Osteoblast (primary cell): ENCODE results near the gene NUDT14. TPM values are rescaled to one million over a fixed set of nuclear protein-coding genes. Genes with fewer than 3 reads are reported as not detected.

Source experiments
- DNase-seq: peaks from one replicate; pipeline ENCODE4 v3.0.0; 2011; ENCODE audit warnings: low spot score, mixed read lengths; ENCODE audit not compliant: insufficient read length; ENCODE audit errors: missing footprints
- H2AFZ ChIP-seq: 2 replicates; pipeline ENCODE4 v1.6.0; 2011; ENCODE audit warnings: mild to moderate bottlenecking, low read length
- H3K27ac ChIP-seq: 2 replicates; pipeline ENCODE4 v1.5.1; 2011; ENCODE audit warnings: mild to moderate bottlenecking, low read depth, low read length, moderate library complexity
- H3K27me3 ChIP-seq: 2 replicates; pipeline ENCODE4 v1.6.0; 2012; ENCODE audit warnings: mild to moderate bottlenecking, control low read depth, inconsistent platforms, low read length, moderate library complexity; ENCODE audit not compliant: insufficient read depth
- H3K36me3 ChIP-seq: 2 replicates; pipeline ENCODE4 v1.5.1; 2011; ENCODE audit warnings: mild to moderate bottlenecking, low read length, control low read depth, moderate library complexity; ENCODE audit not compliant: insufficient read depth
- H3K4me1 ChIP-seq: 2 replicates; pipeline ENCODE4 v1.5.1; 2011; ENCODE audit warnings: mild to moderate bottlenecking, low read length, control low read depth, moderate library complexity; ENCODE audit not compliant: insufficient read depth
- H3K4me2 ChIP-seq: 2 replicates; pipeline ENCODE4 v1.6.0; 2011; ENCODE audit warnings: mild to moderate bottlenecking, low read length; ENCODE audit not compliant: insufficient read depth
- H3K4me3 ChIP-seq: fragments of 200-600 bp; sonication (generic); 3 replicates; pipeline ENCODE4 v1.5.1; 2012; ENCODE audit warnings: mild to moderate bottlenecking, low read length, inconsistent platforms; ENCODE audit not compliant: insufficient read depth
- H3K79me2 ChIP-seq: 2 replicates; pipeline ENCODE4 v1.6.0; 2012; ENCODE audit warnings: mild to moderate bottlenecking, low read length, control low read depth, inconsistent platforms; ENCODE audit not compliant: insufficient read depth
- H3K9me3 ChIP-seq: 2 replicates; pipeline ENCODE4 v1.5.1; 2011; ENCODE audit warnings: low read depth, low read length, control low read depth
- H4K20me1 ChIP-seq: 2 replicates; pipeline ENCODE4 v1.6.0; 2012; ENCODE audit warnings: mild to moderate bottlenecking, low read length, control low read depth; ENCODE audit not compliant: insufficient read depth
- total RNA-seq: library from RNA; depleted of rRNA; stranded (reverse); fragments of >200 nt; gene quantifications from 2 replicates; pipeline ENCODE4 v1.2.3, GENCODE V29; 2012
- TF ChIP-seq, protein P1 (sequence below): IDR thresholded peaks from 2 replicates; pipeline ENCODE4 v1.5.1; 2011; ENCODE audit warnings: mild to moderate bottlenecking, low read depth, low read length, moderate library complexity; ENCODE audit errors: extremely low read depth

Gene NUDT14
- total RNA-seq, 1 donor, result 15.9 TPM

DNA sequence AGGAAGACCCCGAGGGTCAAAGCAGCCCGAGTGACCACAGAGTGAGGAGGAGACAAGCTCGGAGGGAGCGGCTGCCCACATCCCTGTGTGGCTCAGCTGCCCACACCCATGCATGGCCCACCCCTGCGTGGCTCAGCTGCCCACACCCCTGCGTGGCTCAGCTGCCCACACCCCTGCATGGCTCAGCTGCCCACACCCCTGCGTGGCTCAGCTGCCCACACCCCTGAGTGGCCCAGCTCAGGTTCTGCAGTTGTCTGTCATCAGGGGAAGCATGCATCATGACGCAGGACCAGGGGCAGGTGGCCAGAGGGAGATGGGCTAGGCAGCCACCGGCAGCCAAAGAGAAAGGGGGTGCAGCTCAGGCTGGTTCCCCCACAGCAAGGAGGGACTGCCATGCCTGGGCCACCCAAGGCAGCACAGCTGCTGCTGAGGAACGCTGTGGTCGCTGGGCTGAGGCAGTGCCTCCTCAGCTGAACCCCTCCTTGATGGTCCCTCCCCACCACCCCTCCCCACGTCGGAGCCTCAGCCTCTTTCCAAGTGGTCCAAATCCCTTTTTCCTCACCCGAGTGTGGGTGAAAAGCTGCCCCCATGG, 33.3 kb upstream of the NUDT14 start:
- TF ChIP-seq, protein P1, sequence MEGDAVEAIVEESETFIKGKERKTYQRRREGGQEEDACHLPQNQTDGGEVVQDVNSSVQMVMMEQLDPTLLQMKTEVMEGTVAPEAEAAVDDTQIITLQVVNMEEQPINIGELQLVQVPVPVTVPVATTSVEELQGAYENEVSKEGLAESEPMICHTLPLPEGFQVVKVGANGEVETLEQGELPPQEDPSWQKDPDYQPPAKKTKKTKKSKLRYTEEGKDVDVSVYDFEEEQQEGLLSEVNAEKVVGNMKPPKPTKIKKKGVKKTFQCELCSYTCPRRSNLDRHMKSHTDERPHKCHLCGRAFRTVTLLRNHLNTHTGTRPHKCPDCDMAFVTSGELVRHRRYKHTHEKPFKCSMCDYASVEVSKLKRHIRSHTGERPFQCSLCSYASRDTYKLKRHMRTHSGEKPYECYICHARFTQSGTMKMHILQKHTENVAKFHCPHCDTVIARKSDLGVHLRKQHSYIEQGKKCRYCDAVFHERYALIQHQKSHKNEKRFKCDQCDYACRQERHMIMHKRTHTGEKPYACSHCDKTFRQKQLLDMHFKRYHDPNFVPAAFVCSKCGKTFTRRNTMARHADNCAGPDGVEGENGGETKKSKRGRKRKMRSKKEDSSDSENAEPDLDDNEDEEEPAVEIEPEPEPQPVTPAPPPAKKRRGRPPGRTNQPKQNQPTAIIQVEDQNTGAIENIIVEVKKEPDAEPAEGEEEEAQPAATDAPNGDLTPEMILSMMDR, result no peak
- DNase-seq, result no peak
- H3K4me2 ChIP-seq, result no peak overlapping the region
- H3K36me3 ChIP-seq, result no peaks in the 10 kb centered on the region
- H3K9me3 ChIP-seq, result no peaks in the 10 kb centered on the region
- H3K27ac ChIP-seq, result no peak overlapping the region
- H3K27me3 ChIP-seq, result no peaks in the 10 kb centered on the region
- no peak overlapping the region for H3K4me3 ChIP-seq
- no peak overlapping the region for H2AFZ ChIP-seq
- peaks cover 14% of the 10 kb centered on the region for H4K20me1 ChIP-seq
- no peaks in the 10 kb centered on the region for H3K79me2 ChIP-seq
- H3K4me1 ChIP-seq, result no peaks in the 10 kb centered on the region

DNA sequence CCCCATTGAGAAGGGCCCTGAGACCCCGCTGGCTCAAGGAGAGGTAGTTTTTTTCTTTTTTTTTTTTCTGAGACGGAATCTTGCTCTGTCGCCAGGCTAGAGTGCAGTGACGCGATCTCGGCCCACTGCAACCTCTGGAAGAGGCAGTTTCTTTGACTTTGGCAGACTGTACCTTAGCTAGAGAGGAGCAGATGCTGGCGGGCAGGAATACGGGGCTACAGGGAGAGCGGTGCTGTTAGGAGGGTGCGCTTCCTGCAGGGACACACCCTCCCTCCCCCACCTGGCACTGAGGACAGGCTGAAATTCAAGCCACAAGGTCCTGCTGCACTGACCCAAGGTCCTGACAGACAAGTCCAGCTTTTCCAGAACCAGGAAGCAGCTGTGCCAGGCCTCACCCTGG, 32.2 kb upstream of the NUDT14 start:
- TF ChIP-seq, protein P1, result no peak
- H4K20me1 ChIP-seq, result peaks cover 14% of the 10 kb centered on the region
- H3K4me1 ChIP-seq, result no peaks in the 10 kb centered on the region
- H2AFZ ChIP-seq, result no peak overlapping the region
- no peak for DNase-seq
- H3K4me2 ChIP-seq, result no peak overlapping the region
- H3K9me3 ChIP-seq, result no peaks in the 10 kb centered on the region
- no peaks in the 10 kb centered on the region for H3K79me2 ChIP-seq
- no peaks in the 10 kb centered on the region for H3K27me3 ChIP-seq
- no peak overlapping the region for H3K4me3 ChIP-seq
- no peak overlapping the region for H3K27ac ChIP-seq
- no peaks in the 10 kb centered on the region for H3K36me3 ChIP-seq

DNA sequence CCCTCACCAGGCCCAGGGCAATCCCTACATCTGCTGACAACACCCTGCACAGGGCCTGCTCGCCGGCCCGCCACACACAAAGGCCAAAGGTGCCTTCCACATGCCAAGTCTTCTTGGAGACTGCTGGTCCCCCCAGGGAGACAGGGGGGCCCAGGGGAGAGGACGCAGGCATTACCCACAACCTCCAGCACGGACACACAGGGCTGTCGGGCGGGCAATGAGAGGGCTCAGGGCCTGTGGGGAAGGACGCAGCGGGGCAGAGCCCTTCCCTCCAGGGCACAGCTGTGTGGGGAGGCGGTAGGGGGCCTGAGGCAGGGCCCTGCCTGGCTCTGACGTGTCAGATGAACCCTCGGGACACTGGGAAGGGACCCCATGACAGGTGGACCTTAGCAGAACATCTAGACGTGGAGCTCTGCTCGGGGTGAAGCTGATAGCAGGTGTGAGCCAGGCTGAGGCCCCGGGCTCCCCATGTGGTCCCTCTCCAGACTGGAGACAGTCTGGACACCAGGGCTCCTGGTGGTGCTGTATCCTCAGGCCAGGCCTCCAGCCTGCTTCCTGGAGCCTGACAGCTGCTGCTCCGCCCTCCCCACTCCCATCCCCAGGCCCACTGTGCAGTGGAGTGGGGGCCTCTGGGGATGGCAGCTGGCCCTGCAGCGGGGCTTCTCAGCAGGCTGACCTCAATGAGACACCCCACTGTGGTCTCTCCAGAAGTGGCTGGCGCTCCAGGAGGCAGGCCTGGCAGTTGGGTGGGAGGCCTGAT, 31.6 kb upstream of the NUDT14 start:
- Histone ChIP-seq H3K36me3 (no peaks in the 10 kb centered on the region), H4K20me1 (peaks cover 14% of the 10 kb centered on the region), H2AFZ (no peak overlapping the region), H3K79me2 (no peaks in the 10 kb centered on the region), H3K4me2 (no peak overlapping the region), H3K9me3 (no peaks in the 10 kb centered on the region), H3K27me3 (no peaks in the 10 kb centered on the region), H3K4me3 (no peak overlapping the region), H3K27ac (no peak overlapping the region), H3K4me1 (no peaks in the 10 kb centered on the region)
- no peak for DNase-seq
- TF ChIP-seq, protein P1, result no peak

DNA sequence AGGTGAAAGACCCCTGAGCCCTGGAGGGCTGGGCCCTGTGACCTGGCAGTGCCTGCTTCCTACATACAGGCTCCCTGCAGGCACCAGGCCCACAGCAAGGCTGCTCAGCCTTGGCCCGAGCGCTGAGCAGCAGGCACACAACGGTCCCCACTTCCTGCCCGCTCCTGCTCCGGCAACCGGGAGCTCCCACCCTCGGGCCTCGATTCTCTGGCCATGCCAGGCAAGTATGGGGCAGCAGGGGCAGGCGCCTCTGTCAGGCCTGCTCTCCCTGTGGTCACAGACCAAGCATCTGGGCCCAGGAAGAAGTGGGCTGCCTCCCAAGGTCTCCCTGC, 30.6 kb upstream of the NUDT14 start:
- no peaks in the 10 kb centered on the region for H3K79me2 ChIP-seq
- H3K36me3 ChIP-seq, result no peaks in the 10 kb centered on the region
- no peak overlapping the region for H3K4me3 ChIP-seq
- TF ChIP-seq, protein P1, result no peak
- no peak overlapping the region for H2AFZ ChIP-seq
- no peaks in the 10 kb centered on the region for H3K27me3 ChIP-seq
- no peaks in the 10 kb centered on the region for H3K9me3 ChIP-seq
- H3K4me2 ChIP-seq, result no peak overlapping the region
- no peaks in the 10 kb centered on the region for H3K4me1 ChIP-seq
- H3K27ac ChIP-seq, result no peak overlapping the region
- DNase-seq, result no peak
- peaks cover 14% of the 10 kb centered on the region for H4K20me1 ChIP-seq
